Heart left ventricle (tissue), 13 donors: ENCODE results near the gene ACOT6.

Source experiments
- CTCF ChIP-seq, 12 donors: fragments of 200-600 bp; sonication (generic) in 4 of 12; IDR thresholded peaks; one replicate each; pipeline versions ENCODE4 v1.5.0 to v1.8.0; 2018 to 2022; ENCODE audit warnings: antibody characterized with exemption in 12 of 12, mild to moderate bottlenecking in 5 of 12
- POLR2A ChIP-seq, 2 donors: fragments of 450-650 bp; IDR thresholded peaks; one replicate each; pipeline ENCODE4 v1.6.1; 2017; ENCODE audit warnings: antibody characterized with exemption in 2 of 2, mild to moderate bottlenecking in 2 of 2, moderate library complexity in 2 of 2
- donor health status: ischemic (EF 13 %, LVEDD 7.1; RV severe dilation, severe dysfunction).
- donor health status: DM: no; HTN: yes; CAD: no.
- donor health status: DM: no; HTN: no; CAD: no.
- donor health status: ischemic (EF 25% LVEDD 6.9; RV normal size, moderate dysfunction).
- donor health status: ischemic (EF 25% LVEDD 5.7; RV mildly dilated, moderate dysfunction).
- donor health status: ischemic (EF 35%, LVEDD 5.7; RV mildly dilated, moderate dysfunction).
- donor health status: nonischemic (EF 11% LVEDD 7.7; RV severe dilation, severe dysfunction).
- donor health status: DM: yes; HTN: yes; CAD: no.
- donor health status: PGD.
- donor health status: ischemic (EF 29% LVEDD 5.4; RV normal size, mild dysfunction).
- donor health status: nonischemic (EF 23%, LVEDD 6.1; RV moderate dilation, normal function).

DNA sequence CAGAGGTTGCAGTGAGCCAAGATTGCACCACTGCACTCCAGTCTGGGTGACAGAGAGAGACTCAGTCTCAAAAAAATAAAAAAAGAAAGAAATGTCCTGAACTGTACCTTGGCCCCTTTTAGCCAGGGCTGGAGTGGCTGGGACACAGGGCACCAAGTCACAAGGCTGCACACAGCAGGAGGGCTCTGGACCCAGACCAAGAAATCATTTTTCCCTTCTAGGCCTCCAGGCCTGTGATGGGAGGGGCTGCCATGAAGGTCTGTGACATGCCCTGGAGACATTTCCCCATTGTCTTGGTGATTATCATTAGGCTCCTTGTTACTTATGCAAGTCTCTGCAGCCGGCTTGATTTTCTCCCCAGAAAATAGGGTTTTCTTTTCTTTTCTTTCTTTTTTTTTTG lies 5.1 kb upstream of the ACOT6 start:
- TF ChIP-seq CTCF (IDR thresholded peaks at IDR 0.05) (no peak), POLR2A (IDR thresholded peaks at IDR 0.05) (no peak)
